SK-N-SH (cell line): ENCODE results near the gene ZNF438. TPM values are rescaled to one million over a fixed set of nuclear protein-coding genes. Genes with fewer than 3 reads are reported as not detected.

ENCODE experiments used
- CTCF ChIA-PET: fragments of 300-600, 350-600 bp; formaldehyde crosslinking; extraction: SDS; loops from one replicate; lab custom pipeline; 2021; lab: Yijun Ruan, JAX
- POLR2A ChIA-PET: fragments of 350-600 bp; sonication (Branson Sonifier 250); formaldehyde crosslinking; extraction: SDS; loops from one replicate; lab custom pipeline; 2020; ENCODE audit warnings: antibody characterized with exemption, inconsistent platforms; lab: Yijun Ruan, JAX
- DNase-seq: peaks from one replicate; pipeline ENCODE4 v3.0.0; 2012
- H2AFZ ChIP-seq: fragments of 200-600 bp; sonication (generic); 2 replicates; pipeline ENCODE4 v1.8.1; 2016; ENCODE audit warnings: antibody characterized with exemption, mild to moderate bottlenecking, low read depth
- H3F3A ChIP-seq: fragments of 200-600 bp; sonication (generic); replicated peaks from 2 replicates; pipeline ENCODE3; 2016; ENCODE audit warnings: antibody characterized with exemption, mild to moderate bottlenecking; ENCODE audit not compliant: insufficient read depth
- H3K27ac ChIP-seq, 2 experiments: fragments of 200-500 bp in 1 of 2; fragments of 200-600 bp in 1 of 2; sonication (Bioruptor generic) in 1 of 2; sonication (generic), shearing (Covaris generic) in 1 of 2; 2 replicates each; pipeline versions ENCODE4 v1.5.1 to v1.6.1; 2014 to 2016; ENCODE audit warnings: low read depth in 2 of 2, inconsistent platforms in 1 of 2, low read length in 1 of 2, mild to moderate bottlenecking in 1 of 2, mixed read lengths in 1 of 2
- H3K27me3 ChIP-seq: fragments of 200-600 bp; sonication (generic), shearing (Covaris generic); 2 replicates; pipeline ENCODE4 v1.6.1; 2016; ENCODE audit warnings: mixed run types; ENCODE audit not compliant: insufficient read depth
- H3K36me3 ChIP-seq, 2 experiments: fragments of 200-500 bp in 1 of 2; fragments of 200-600 bp in 1 of 2; sonication (Bioruptor generic) in 1 of 2; sonication (generic) in 1 of 2; replicated peaks in 1 of 2; 2 replicates each; pipeline versions ENCODE3 to v1.5.1; 2014 to 2016; ENCODE audit warnings: low read length in 1 of 2, mild to moderate bottlenecking in 1 of 2; ENCODE audit not compliant: insufficient read depth in 2 of 2, control insufficient read depth in 1 of 2
- H3K4me1 ChIP-seq, 2 experiments: fragments of 200-500 bp in 1 of 2; fragments of 200-600 bp in 1 of 2; sonication (Bioruptor generic) in 1 of 2; sonication (generic), shearing (Covaris generic) in 1 of 2; 2 replicates each; pipeline versions ENCODE4 v1.5.1 to v1.6.1; 2014 to 2016; ENCODE audit warnings: low read depth in 1 of 2, low read length in 1 of 2, mixed run types in 1 of 2; ENCODE audit not compliant: insufficient read depth in 2 of 2, control insufficient read depth in 1 of 2
- H3K4me2 ChIP-seq: fragments of 200-600 bp; sonication (generic), shearing (Covaris generic); 2 replicates; pipeline ENCODE4 v1.6.1; 2017; ENCODE audit warnings: mixed run types
- H3K4me3 ChIP-seq, 2 experiments: fragments of 200-500 bp in 1 of 2; fragments of 200-600 bp in 1 of 2; sonication (Bioruptor generic) in 1 of 2; sonication (generic), shearing (Covaris generic) in 1 of 2; 2 replicates each; pipeline versions ENCODE4 v1.5.1 to v1.8.1; 2014 to 2016; ENCODE audit warnings: low read depth in 2 of 2, inconsistent platforms in 1 of 2, low read length in 1 of 2, mild to moderate bottlenecking in 1 of 2, mixed read lengths in 1 of 2, moderate library complexity in 1 of 2
- H3K79me2 ChIP-seq: fragments of 200-600 bp; sonication (generic); 2 replicates; pipeline ENCODE4 v1.8.1; 2017; ENCODE audit warnings: mild to moderate bottlenecking; ENCODE audit not compliant: insufficient read depth
- H3K9ac ChIP-seq: fragments of 200-600 bp; sonication (generic); 2 replicates; pipeline ENCODE4 v1.6.1; 2017; ENCODE audit warnings: mixed run types
- H3K9me2 ChIP-seq: fragments of 200-600 bp; sonication (generic); 2 replicates; pipeline ENCODE4 v1.6.1; 2017; ENCODE audit warnings: mixed run types
- H3K9me3 ChIP-seq: fragments of 200-600 bp; sonication (generic); 2 replicates; pipeline ENCODE4 v1.6.1; 2017; ENCODE audit warnings: mixed run types, mild to moderate bottlenecking, moderate library complexity
- H4K20me1 ChIP-seq: fragments of 200-600 bp; sonication (generic); 2 replicates; pipeline ENCODE4 v1.6.1; 2017; ENCODE audit warnings: mild to moderate bottlenecking, mixed run types; ENCODE audit not compliant: insufficient read depth
- CHD2 ChIP-seq: fragments of 150-350 bp; IDR thresholded peaks from 2 replicates; pipeline ENCODE4 v1.6.1; 2018; ENCODE audit warnings: low read length; ENCODE audit not compliant: partially characterized antibody
- CTCF ChIP-seq: fragments of 200-600 bp; sonication (generic); IDR thresholded peaks from 2 replicates; pipeline ENCODE4 v1.6.1; 2017; ENCODE audit warnings: antibody characterized with exemption, mild to moderate bottlenecking, moderate library complexity
- EP300 ChIP-seq, 2 experiments: IDR thresholded peaks; 2 replicates each; pipeline versions ENCODE4 v1.4.0 to v1.6.1; 2012; ENCODE audit warnings: borderline replicate concordance in 1 of 2, low read depth in 1 of 2, low read length in 1 of 2
- FOXM1 ChIP-seq: IDR thresholded peaks from 2 replicates; pipeline ENCODE4 v1.4.0; 2012; ENCODE audit warnings: low read depth, mild to moderate bottlenecking
- GABPA ChIP-seq: IDR thresholded peaks from 2 replicates; pipeline ENCODE4 v1.4.0; 2012; ENCODE audit warnings: low read depth, mild to moderate bottlenecking
- GATA2 ChIP-seq: sonication (generic); formaldehyde crosslinking; IDR thresholded peaks from 2 replicates; pipeline ENCODE4 v1.5.0; 2020; ENCODE audit warnings: mild to moderate bottlenecking, missing genetic modification reagents
- IRF3 ChIP-seq: fragments of 150-350 bp; IDR thresholded peaks from 2 replicates; pipeline ENCODE4 v1.6.1; 2016; ENCODE audit warnings: mild to moderate bottlenecking, low read depth, low read length
- MXI1 ChIP-seq: IDR thresholded peaks from 2 replicates; pipeline ENCODE4 v1.6.1; 2012; ENCODE audit warnings: mild to moderate bottlenecking, low read depth, low read length, improper control_type of control experiment
- POLR2AphosphoS5 ChIP-seq: IDR thresholded peaks from 2 replicates; pipeline ENCODE4 v1.6.1; 2012; ENCODE audit warnings: low read depth, low read length
- RAD21 ChIP-seq: IDR thresholded peaks from 2 replicates; pipeline ENCODE4 v1.6.1; 2012; ENCODE audit warnings: mild to moderate bottlenecking, low read length
- RXRA ChIP-seq: IDR thresholded peaks from 2 replicates; pipeline ENCODE4 v1.4.0; 2012; ENCODE audit warnings: low read depth, mild to moderate bottlenecking, borderline replicate concordance
- TEAD4 ChIP-seq: IDR thresholded peaks from 2 replicates; pipeline ENCODE4 v1.4.0; 2012; ENCODE audit warnings: mild to moderate bottlenecking, borderline replicate concordance; ENCODE audit not compliant: insufficient read depth
- USF2 ChIP-seq: fragments of 150-350 bp; IDR thresholded peaks from 2 replicates; pipeline ENCODE4 v1.6.1; 2017; ENCODE audit warnings: antibody characterized with exemption, low read length, low read depth, borderline replicate concordance
- ZBTB33 ChIP-seq: IDR thresholded peaks from 2 replicates; pipeline ENCODE4 v1.4.0; 2012; ENCODE audit warnings: low read depth, borderline replicate concordance
- polyA plus RNA-seq, 3 experiments: library from polyadenylated mRNA; depleted of rRNA; stranded (reverse); fragments of >200 nt; gene quantifications; 2 replicates each; pipeline ENCODE4 v1.2.3, GENCODE V29; 2012

ZNF438 gene
- polyA plus RNA-seq, 1 of the 3 experiments (the other 2 are of a cell fraction), result 2.1 TPM

GRCh38 chr10:30944005-30944404 lies 87.7 kb downstream of the ZNF438 start (continued):
- no peak for TF ChIP-seq ZBTB33
- no peak for TF ChIP-seq IRF3
- no peak for TF ChIP-seq POLR2AphosphoS5
- TF ChIP-seq, all 33 proteins: peak for 0

GRCh38 chr10:30943451-30943850 lies 88.2 kb downstream of the ZNF438 start:
- Histone ChIP-seq H2AFZ (no peak overlapping the region), H3K27ac (no peak overlapping the region), H3K4me2 (no peak overlapping the region), H3F3A (no peaks in the 10 kb centered on the region), H3K9me2 (no peaks in the 10 kb centered on the region), H3K4me1 (no peaks in the 10 kb centered on the region), H3K9ac (no peak overlapping the region), H3K27me3 (no peaks in the 10 kb centered on the region), H3K4me3 (no peak overlapping the region), H3K36me3 (no peaks in the 10 kb centered on the region), H4K20me1 (no peaks in the 10 kb centered on the region), H3K9me3 (no peaks in the 10 kb centered on the region), H3K79me2 (no peaks in the 10 kb centered on the region)
- ChIA-PET CTCF (no interaction called here), POLR2A (no interaction called here)
- TF ChIP-seq FOXM1 (no peak), CTCF (no peak), MXI1 (no peak), GABPA (no peak), ZBTB33 (no peak), CHD2 (no peak), GATA2 (CRISPR knock-in tag) (no peak), USF2 (no peak), EP300 (IDR thresholded peaks at IDR 0.05; ENCODE audit: borderline replicate concordance in 1 of 2, low read depth in 1 of 2, low read length in 1 of 2) (no peak), TEAD4 (no peak), RXRA (no peak), RAD21 (no peak)
- no peak for DNase-seq
